ENCODE results near the gene WIPF2.
"Not testable (repeated sequence)": the region's sequence is repeated elsewhere in the genome, so short reads cannot be mapped to it uniquely, and the experiment has no call there.

WIPF2 gene

GRCh38 chr17:40299159-40299757, 80.2 kb downstream of the WIPF2 start:
- not testable (repeated sequence) for DNase-seq

- DNase-seq: no peak
Measured at GRCh38 chr17:40301315-40301714, 82.2 kb downstream of the WIPF2 start.

GRCh38 chr17:40303009-40303657, 84.0 kb downstream of the WIPF2 start:
- peak in 2 of 5 experiments; percentile 46 to 60 for DNase-seq

- DNase-seq: no peak
Measured at GRCh38 chr17:40303708-40304551, 84.8 kb downstream of the WIPF2 start.

- not testable (repeated sequence) for DNase-seq
Measured at GRCh38 chr17:40304552-40304863, 85.4 kb downstream of the WIPF2 start.

- not testable (repeated sequence) for DNase-seq
Measured at GRCh38 chr17:40304866-40305265, 85.8 kb downstream of the WIPF2 start.

GRCh38 chr17:40306395-40306794, 87.3 kb downstream of the WIPF2 start:
- DNase-seq: no peak

GRCh38 chr17:40307001-40307730, 88.1 kb downstream of the WIPF2 start:
- DNase-seq: peak in 1 of 5 experiments; percentile 28

GRCh38 chr17:40307740-40308239, 88.7 kb downstream of the WIPF2 start:
- DNase-seq: no peak

- DNase-seq: peak in 1 of 5 experiments; percentile 45
Measured at GRCh38 chr17:40309031-40309948, 90.2 kb downstream of the WIPF2 start, which contains the start of gene RARA. Gene RARA (plus strand): TSS chr17:40309180. CDS start chr17:40331219, 22,039 bp downstream.

- peak in 1 of 5 experiments; percentile 54 for DNase-seq
Measured at GRCh38 chr17:40309949-40310510, 90.9 kb downstream of the WIPF2 start.

GRCh38 chr17:40310882-40311391, 91.8 kb downstream of the WIPF2 start:
- no peak for DNase-seq

- no peak for DNase-seq
Measured at GRCh38 chr17:40311575-40311974, 92.5 kb downstream of the WIPF2 start.

- no peak for DNase-seq
Measured at GRCh38 chr17:40312131-40312731, 93.1 kb downstream of the WIPF2 start.

- DNase-seq: no peak
Measured at GRCh38 chr17:40312893-40313667, 94.0 kb downstream of the WIPF2 start.

- no peak for DNase-seq
Measured at GRCh38 chr17:40313668-40314583, 94.8 kb downstream of the WIPF2 start.

GRCh38 chr17:40314584-40314956, 95.5 kb downstream of the WIPF2 start:
- DNase-seq: peak; percentile 52 to 91 (median 79)

GRCh38 chr17:40315206-40315605, 96.1 kb downstream of the WIPF2 start:
- no peak for DNase-seq

Measured in T-helper 2 cell (primary cell).